ENCODE results near the gene C20orf202.

DNA sequence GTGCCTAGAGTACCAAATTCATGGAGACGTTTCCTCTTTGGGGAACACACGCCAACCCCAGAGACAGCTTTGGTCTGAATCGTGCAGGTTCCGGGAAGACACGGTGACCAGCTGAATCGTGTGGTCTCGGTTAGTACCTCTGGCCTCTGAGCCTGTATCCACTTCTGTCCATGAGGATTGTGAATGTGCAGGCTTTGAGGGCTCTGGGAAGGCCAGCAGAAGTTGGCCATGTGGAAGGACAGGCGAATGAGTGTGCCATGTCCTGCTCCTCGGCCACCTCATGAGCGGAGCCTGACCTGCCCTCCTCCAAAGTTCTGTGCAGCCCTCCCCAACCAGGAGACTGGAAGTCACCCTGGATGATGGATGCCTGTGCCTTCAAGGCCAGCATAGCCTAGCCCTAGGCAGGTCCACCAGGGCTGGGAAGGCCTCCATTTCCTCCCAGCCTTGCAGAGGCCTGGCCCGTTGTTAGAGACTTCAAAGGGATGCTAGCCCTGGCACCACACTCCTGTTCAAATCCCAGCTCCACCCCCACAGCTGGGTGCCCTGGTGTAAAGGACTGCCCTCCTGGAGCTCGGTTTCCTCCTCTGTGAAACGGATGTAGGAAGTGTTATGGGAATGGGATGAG lies 16.8 kb upstream of the C20orf202 start:
- TF ChIP-seq, protein P1, sequence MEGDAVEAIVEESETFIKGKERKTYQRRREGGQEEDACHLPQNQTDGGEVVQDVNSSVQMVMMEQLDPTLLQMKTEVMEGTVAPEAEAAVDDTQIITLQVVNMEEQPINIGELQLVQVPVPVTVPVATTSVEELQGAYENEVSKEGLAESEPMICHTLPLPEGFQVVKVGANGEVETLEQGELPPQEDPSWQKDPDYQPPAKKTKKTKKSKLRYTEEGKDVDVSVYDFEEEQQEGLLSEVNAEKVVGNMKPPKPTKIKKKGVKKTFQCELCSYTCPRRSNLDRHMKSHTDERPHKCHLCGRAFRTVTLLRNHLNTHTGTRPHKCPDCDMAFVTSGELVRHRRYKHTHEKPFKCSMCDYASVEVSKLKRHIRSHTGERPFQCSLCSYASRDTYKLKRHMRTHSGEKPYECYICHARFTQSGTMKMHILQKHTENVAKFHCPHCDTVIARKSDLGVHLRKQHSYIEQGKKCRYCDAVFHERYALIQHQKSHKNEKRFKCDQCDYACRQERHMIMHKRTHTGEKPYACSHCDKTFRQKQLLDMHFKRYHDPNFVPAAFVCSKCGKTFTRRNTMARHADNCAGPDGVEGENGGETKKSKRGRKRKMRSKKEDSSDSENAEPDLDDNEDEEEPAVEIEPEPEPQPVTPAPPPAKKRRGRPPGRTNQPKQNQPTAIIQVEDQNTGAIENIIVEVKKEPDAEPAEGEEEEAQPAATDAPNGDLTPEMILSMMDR (IDR thresholded peaks at IDR 0.05) = no peak
- TF ChIP-seq POLR2A (IDR thresholded peaks at IDR 0.05) (no peak), EP300 (IDR thresholded peaks at IDR 0.05) (no peak), POLR2AphosphoS5 (IDR thresholded peaks at IDR 0.05) (no peak)
